Lower leg skin (tissue), 3 donors: ENCODE results near the gene FAIM2.

Source experiments
- POLR2A ChIP-seq, 2 donors: fragments of 450-650 bp; IDR thresholded peaks; one replicate each; pipeline ENCODE4 v1.6.1; 2016 to 2017; ENCODE audit warnings: antibody characterized with exemption in 2 of 2, mild to moderate bottlenecking in 1 of 2, moderate library complexity in 1 of 2
- TF ChIP-seq, protein P1 (sequence below), 3 donors: fragments of 450-650 bp; IDR thresholded peaks; one replicate each; pipeline ENCODE4 v1.5.1; 2016; ENCODE audit warnings: antibody characterized with exemption in 3 of 3, mild to moderate bottlenecking in 3 of 3, moderate library complexity in 2 of 3

DNA sequence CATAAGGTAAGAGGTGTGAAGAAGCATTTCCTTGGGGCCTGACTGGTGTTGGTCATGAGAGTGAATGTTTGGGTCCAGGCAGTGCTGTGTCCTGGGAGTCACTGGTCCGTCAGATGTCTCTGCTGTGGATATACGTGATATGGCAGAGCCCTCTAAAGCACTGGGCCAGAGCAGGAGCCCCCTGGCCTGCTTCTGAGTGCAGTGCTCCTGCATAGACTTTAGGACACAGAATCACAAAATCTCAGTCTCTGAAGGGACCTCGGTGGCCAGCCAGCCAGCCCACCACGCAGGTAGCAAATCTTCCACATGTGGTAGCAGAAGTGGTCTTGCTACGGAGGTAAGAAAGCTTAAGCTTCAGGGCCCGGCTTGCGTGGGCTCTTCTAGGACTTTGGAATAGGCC, 28.3 kb upstream of the FAIM2 start:
- TF ChIP-seq, protein P1, sequence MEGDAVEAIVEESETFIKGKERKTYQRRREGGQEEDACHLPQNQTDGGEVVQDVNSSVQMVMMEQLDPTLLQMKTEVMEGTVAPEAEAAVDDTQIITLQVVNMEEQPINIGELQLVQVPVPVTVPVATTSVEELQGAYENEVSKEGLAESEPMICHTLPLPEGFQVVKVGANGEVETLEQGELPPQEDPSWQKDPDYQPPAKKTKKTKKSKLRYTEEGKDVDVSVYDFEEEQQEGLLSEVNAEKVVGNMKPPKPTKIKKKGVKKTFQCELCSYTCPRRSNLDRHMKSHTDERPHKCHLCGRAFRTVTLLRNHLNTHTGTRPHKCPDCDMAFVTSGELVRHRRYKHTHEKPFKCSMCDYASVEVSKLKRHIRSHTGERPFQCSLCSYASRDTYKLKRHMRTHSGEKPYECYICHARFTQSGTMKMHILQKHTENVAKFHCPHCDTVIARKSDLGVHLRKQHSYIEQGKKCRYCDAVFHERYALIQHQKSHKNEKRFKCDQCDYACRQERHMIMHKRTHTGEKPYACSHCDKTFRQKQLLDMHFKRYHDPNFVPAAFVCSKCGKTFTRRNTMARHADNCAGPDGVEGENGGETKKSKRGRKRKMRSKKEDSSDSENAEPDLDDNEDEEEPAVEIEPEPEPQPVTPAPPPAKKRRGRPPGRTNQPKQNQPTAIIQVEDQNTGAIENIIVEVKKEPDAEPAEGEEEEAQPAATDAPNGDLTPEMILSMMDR (IDR thresholded peaks at IDR 0.05), result no peak
- no peak for TF ChIP-seq POLR2A (IDR thresholded peaks at IDR 0.05)
